Putamen (tissue), 1 donor: ENCODE results near the gene NEDD4L.

Source experiments
- DNase-seq: peaks from one replicate; pipeline ENCODE4 v3.0.0-alpha.2; 2016; ENCODE audit warnings: low spot score

The NEDD4L gene

DNA sequence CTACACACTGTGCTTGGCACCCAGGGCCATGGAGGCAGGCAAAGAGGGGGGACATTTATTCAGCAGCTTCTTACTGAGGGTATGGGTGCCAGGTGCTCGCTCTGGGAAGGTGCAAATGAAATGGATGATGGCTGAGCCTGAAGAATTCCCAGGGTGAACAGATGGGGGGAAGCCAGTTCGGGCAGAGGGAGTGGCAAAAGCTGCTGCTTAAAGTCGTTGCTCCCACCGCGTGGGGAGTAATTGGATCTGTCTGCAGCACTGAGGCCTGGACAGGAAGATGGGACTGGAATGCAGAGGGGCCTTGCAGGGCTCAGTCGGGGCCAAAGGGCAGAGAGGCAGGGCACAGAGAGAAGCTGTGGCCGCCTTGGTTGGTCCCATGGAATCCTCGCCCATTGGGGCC, 51.2 kb downstream of the NEDD4L start:
- no peak for DNase-seq

DNA sequence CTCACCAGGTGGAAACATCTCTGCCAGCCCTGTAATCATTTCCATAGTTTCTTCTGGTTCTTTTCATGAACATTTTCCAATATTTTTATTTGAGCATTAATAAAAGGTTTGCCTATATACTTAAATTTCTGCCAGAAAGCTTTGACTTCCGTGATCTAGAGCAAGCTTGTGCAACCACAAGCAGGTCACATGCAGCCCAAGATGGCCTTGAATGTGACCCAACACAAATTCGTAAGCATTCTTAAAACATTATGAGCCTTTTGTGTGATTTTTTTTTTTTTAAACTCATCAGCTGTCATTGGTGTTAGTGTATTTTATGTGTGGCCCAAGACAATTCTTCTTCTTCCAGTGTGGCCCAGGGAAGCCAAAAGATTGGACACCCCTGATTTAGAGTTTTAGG, 51.6 kb downstream of the NEDD4L start:
- DNase-seq: no peak

DNA sequence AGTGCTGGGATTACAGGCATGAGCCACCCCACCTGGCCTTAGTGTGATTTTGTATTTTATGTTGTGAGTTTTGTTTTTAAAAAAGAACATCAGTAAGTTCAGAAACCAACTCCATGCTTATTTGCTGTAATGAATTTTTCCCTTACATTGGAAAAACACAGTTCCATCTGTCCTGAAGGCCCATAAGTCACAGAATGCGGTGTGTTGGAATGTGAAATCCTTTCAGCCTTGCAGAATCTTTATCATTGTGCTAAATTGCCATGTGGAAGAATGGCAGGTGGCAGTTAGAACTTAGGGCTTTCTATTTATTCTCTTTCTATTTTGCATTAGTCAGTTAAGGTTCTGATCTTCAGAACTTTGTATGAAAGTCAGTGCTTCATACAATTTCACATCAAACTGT, 52.6 kb downstream of the NEDD4L start:
- DNase-seq: no peak

DNA sequence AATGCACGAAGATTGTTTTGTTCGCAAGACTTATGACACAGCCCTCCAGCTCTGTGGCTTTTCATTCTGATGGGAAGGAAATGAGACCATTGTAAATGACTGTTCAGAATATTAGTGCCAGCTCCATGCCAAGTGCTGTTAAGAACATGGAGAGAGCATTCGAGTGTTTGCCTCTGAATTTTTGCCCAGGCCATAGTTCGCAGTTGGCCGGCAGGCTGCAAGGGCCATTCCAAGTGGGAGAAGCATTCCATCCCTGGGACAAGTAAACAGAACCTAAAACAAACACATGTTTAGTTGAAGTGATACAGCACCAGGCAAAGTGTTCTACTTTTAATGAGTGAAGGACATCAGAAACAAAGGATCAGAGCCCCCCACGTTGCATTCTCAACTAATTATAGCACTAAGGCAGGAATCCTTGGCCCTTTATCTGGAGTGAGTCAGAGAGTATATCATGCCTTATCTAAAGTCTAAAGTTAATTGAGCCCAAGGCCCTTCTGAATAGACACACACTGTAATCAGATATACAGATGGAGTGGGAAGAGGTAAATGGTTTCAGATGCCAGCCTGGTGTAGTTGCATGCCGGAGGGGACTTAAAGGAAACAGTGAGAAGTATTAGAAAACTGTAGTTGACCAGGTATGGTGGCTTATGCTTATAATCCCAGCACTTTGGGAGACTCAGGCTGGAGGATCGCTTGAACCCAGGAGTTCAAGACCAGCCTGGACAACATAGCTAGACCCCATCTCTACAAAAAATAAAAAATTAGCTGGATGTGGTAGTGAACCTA, 53.3 kb downstream of the NEDD4L start:
- DNase-seq: no peak

DNA sequence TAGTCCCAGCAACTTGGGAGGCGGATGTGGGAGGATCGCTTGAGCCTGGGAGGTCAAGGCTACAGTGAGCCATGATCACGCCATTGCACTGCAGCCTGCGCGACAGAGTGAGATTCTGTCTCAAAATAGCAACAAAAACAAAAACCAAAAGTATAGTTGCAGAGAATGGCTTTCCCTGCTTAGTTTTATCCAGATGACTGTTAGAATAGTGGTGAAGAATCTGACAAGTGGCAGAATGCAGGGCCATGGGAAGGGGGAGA, 53.8 kb downstream of the NEDD4L start:
- no peak for DNase-seq

DNA sequence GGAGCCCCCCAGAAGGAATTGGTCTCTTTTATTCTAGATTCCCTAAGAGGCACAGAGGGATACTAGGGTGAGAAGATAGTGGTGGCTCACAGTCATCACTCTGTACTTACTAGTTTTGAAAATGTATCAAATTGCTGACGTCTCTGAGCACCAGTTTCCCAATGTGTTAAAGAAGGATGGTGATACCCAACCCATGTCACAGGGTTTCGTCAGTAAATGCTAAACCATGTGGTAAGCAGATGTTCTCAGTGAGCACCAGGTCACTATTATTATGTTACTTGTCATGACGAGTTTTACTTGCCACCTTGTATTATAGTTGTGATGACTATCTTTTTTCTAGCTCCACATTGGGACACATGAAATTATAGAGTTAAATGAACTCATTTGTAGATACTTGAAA, 54.7 kb downstream of the NEDD4L start:
- DNase-seq: no peak

DNA sequence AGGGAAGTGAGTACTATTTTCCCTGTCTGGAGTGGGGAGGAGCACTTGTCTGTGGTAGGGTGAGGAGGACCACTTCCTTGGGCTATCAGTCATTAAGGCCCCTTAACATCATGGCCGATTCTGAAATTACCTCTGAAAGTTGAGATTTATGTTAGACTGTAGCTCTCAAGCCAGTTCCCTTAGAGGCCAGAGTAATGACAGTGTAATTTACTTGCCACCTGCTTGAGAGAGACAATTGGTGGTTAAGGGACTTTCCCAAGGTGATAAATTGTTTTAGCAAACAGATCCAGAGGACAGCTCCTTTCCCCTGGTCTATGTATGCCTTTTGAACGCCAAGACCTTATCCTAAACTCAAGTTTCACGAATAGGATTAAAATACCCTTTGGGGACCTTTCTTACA, 56.1 kb downstream of the NEDD4L start:
- no peak for DNase-seq

DNA sequence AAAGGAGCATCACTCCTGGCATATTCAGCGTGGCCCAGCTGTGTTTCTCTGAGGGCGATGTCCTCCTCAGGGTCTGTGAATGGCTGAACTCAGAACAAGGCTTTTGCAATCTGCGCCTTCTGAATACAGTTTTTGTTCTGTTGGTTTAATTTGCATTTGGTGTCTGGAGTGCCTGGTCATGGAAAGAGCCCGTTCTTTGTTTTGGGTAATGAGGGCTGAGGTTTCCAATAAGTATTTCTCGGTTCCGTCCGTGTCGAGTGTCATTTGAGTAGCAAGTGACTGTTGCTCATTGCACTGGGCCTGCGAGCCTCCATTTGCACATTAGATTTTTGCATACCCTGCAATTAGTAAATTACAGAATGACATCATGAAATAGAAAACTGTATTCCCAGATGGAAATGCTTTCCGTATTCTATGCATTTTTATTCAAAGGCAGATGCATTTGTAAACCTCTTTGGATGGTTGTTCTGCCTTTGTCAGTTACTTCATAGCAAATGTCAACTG, 57.3 kb downstream of the NEDD4L start:
- DNase-seq: peak; percentile 96

DNA sequence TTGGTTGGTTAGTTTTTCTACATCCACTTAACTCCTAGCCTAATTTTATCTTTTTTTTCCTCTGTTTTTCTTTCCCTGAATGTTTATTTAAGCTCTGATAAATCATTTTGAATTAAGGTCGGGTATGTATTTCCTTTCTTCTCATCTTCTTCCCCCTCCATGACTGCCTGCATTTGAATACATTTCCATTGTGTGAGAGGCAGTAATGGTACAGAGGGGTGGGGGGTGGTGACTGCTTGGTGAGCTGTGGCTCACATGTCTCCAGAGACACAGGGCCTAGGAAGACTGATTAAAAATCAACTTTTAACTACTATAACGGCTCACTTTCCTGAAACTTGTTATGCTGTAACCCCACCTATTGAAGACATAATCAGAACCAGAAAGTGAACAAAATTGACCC, 58.0 kb downstream of the NEDD4L start:
- no peak for DNase-seq

DNA sequence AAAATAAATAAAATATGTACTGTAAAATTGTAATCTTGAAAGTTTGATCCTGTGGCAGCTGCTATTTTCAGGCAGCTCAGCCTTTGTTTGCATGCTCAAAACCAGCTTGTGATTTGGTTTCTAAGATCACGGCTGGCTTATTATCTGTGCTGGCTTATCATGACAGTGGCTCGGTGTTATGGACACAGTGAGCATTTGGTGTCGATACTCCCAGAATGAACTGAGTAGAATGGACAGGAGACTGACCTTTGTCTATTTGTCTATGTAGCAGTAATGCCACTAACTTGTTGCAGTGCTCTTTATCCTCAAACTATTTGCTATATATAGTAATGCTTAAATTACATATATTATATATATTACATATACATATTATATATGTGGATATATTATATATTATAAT, 58.8 kb downstream of the NEDD4L start:
- no peak for DNase-seq

DNA sequence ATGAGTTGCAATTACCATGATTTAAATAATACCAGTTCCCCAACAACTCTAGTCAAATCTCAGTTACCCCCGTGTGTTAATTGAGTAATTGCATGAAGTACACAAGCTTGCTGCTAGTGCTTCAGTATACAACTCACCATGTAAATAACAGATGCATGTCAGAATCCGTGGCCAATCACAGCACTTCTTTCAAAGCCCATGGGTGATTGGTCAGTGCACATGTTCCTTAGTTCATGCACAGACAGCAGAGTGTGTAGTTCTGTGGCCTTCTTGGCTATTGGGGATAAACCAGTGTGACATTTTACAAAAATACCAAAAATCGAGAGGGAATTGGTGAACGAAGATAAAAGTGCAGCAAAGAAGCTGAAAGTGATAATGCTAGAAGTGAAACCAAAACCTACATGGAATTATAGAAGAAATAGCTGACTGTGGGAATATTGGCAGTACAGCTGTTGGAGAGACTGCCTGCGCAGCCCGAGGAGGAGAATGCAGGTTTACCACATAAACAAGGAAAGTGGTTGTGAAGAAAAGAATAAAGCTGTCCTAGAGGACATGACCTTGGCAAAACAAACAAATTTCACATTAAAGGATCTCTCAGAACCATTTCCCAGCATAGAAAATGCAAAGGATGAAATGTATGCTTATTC, 59.4 kb downstream of the NEDD4L start:
- no peak for DNase-seq

DNA sequence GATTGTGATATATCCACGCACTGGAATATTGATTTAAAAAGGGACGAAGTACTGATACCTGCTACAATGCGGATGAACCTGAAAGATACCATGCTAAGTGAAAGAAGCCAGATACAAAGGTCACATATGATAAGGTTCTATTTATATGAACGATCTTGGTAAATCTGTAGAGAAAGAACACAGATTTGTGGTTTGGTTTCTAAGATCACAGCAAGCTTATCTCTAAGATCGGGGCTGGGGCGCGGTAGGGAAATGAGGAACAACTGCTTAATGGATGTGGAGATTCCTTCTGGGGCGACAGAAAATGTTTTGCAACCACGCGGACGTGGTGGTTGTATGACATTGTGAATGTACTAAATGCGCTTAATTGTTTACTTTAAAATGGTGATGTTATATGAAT, 60.1 kb downstream of the NEDD4L start:
- no peak for DNase-seq

DNA sequence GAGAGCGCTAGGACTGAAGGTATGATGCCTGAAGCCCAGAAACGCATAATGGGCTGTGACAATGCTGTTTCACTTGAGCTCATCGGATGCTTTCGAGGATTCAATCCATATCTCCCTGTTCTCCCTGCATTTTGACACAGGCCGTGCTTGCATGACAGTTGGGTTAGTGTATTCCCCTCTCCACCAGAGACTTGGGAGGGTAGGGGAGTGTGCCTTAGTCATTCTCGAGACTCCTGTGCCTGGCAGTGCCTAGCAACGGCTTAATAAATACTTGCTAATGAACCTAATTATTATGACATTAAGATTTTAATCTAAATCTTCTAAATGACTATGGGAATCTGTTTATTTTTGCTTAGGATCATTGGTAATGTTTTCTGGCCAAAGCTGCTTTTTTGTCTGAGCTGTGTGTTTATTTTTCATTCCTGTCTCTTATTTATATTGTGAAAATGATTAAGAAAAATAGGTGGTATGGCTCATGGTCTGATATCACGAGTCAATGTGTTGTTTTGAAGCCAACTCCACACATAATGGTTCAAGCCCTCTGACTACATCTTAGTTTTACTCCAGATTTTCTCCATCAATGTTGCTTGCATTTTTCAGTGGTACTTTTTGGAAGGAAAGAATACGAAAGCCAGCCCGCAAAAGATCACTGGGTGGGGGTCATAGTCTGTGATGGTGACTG, 61.3 kb downstream of the NEDD4L start:
- no peak for DNase-seq

DNA sequence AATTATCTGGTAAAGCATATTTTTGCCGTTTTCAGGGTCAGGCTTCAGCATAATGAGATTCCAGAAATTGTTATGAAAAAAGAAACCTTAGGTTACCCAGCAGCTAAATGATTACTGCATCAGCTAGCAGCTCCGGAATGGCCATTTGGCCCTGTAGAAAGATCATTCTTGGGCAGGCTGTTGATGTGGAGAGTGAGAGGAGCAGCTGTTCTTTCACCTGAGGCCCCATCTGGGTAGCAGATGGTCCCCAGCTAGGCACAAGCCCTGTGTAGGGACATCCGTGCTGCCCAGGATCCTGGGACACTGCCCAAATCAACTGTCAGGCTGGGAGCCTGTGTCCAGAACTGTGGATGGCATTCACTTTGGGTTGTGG, 61.8 kb downstream of the NEDD4L start:
- DNase-seq: no peak

DNA sequence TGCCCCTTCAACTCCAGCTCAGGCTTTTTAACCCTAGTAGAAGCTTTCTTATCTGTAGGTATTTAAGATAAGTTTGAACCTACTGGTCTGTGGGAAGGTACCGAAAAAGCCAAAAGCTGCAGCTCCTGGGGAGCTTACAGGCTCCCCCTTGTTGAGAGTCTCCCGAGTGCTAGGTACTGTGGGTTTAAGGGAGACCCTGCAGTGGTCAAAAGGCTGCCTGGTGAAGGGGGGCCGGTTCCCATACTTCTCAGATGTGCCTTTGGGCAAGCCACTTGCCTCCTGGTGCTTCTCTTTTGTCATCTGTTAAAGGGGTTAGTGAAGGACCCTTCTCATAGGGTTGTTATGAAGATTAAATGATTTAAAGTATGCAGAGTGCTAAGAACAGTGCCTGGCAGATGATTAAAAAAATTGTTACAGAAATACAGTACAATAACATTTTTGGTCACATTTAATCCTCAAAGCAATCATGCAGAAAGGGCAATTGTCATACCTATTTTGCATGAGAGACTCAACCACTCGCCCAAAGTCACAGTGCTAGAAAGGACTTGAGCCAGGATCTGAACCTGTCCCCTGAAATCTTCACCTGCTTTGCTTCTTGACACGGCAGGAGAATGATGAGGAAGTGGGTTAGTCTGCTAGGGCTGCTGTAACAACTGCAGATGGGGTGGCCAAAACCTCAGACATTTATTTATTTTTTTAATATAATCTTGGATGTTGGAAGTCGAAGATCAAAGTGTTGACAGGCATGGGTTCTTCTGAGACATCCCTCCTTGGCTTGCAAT, 62.5 kb downstream of the NEDD4L start:
- no peak for DNase-seq

DNA sequence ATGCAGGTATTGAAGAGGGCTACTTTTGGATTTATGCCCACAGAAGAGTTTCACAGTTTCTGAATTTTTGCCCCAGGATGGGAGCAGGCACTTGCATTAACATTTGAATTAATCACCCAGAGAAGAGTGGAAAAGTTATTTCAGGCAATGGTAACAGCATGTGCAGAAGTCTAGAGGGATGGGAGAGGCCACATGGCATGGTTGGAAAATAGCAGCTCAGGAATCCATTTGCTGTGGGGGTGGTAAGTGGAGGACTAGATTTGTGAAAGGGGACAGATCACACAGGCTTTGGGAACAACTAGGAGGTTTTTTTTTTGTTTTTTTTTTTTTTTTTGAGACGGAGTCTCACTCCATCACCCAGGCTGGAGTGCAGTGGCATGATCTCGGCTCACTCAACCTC, 65.2 kb downstream of the NEDD4L start:
- no peak for DNase-seq

DNA sequence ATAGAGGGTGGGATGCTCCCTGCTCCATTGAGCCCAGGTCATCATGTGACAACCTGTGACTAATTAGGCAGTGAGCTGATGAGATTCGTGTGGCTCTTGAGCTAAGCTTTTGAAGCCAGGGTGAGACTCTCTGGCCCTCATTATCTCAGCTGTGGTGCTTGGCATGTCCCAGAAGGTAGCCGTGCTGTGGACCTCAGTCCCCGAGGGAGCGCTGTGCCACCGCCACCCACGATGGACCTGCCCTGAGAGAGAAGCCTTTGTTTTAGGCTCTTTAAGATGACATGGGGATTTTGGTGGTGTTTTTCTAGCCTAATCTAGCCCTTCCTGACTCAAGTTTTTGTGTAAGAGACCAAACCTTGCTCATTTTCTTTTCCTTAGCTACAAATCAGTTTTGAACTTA, 66.4 kb downstream of the NEDD4L start:
- DNase-seq: no peak

DNA sequence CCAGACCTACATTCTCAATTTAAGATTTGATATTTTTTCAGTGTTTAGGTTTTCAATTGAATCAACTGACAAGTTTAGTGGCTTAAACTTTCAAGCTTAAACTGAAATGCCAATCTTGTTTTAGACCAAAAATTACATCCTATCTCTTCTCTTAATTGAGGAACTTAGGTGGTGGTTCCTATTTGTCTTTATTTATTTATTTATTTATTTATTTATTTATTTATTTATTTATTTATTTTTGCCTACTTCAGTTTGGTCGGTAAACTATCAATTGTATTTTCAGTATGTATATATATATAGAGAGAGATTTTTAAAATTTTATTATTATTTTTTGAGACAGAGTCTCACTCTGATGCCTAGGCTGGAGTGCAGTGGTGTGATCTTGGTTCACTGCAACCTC, 68.1 kb downstream of the NEDD4L start:
- DNase-seq: no peak

DNA sequence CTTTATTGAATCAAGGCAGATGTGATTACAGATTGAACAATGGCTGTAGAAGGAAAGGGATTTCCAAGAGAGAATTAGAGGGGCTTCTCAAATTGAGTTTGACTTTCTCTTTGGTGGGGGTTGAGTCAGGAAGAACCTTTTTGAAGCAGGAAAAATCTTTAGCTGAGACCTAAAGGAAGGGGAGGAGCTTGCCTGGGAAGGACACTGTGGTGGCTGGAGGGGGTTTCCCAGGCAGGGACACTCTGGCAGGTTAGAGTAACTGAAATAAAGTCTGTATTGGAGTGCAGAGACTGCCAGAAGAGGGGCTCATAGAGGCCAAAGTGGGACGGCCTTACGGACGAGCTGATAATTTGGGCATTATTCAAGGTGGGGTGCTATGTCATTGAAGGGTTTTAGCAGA, 69.3 kb downstream of the NEDD4L start:
- DNase-seq: no peak

DNA sequence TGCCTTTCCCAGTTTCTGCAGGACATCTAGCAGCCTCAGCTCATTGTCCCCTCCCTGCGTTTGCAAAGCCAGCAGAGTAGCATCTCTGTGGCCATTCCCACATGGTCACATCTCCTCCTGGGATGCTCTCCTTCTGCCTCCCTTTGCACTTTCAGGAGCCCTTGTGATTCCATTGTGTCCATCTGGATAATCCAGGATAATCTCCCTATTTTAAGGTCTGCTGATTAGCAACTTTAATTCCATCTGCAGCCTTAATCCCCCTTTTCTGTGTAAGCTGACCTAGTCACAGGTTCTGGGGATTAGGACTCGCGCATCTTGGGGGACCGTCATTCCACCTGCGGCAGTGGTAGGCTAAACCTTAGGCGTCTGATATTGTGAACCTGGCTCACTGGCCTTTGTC, 70.7 kb downstream of the NEDD4L start:
- DNase-seq: no peak

DNA sequence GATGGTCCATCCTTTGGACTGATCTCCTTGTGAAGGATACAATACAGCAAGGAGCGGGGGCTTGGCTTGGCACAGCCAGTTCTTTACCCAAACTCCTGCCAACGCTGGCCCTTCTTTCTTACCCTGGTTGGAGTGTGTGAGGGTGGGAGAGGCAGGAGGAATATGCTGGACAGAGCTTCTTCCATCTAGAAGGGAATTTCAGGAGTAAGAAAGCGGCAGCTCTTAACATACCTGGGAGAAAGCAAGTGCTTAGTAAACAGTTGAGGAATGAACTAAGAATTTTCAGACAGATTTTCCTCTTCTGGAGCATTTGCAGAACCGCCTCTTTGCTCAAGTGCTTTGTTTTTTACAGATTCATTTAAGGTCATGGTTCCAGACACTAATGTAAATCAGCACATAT, 72.8 kb downstream of the NEDD4L start:
- DNase-seq: no peak

DNA sequence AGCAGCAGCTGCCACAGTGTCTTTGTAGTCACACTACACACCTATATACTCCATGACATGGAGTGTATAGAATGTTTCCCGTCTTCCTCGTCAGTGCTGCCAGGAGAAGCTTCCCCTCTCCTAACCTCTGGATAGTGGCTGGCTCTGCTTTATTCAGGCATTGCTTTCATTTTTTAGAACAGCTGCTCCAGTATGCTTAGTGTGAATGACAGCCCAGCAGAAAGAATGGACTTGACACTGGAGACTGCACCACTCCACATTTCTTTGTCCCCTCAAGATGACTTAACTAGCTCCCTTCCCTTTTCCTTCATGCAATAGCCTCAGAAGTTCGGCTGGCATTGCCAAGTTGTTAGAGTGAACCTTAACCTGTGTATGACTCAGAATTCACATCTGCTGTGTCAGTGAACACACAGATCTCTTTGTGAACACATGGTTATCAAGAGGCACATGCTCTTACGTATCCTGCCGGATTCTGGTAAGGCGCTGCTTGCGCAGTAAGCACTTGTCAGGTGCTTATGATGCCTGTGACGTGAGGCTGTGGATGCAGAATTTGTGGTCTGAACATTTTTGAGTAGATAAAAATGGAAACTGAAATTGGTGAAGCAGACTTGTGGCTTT, 73.9 kb downstream of the NEDD4L start:
- no peak for DNase-seq
